T1000 (cell line): ENCODE results near the gene UBE4B.
"Not testable (repeated sequence)": the region's sequence is repeated elsewhere in the genome, so short reads cannot be mapped to it uniquely, and the experiment has no call there.

Experiments used
- DNase-seq: peaks from one replicate; lab custom pipeline; 2025; ENCODE audit warnings: mixed read lengths; lab: John Stamatoyannopoulos, UW

The UBE4B gene

GRCh38 chr1:10210841-10211804 is 178.4 kb downstream of the UBE4B start:
- peak; percentile 62 for DNase-seq

- DNase-seq = no peak
Observed at GRCh38 chr1:10211805-10212410, 179.2 kb downstream of the UBE4B start.

GRCh38 chr1:10212476-10212875 is 179.7 kb downstream of the UBE4B start:
- no peak for DNase-seq

- DNase-seq = no peak
Observed at GRCh38 chr1:10213186-10213705, 180.5 kb downstream of the UBE4B start.

- DNase-seq = no peak
Observed at GRCh38 chr1:10216090-10216749, 183.5 kb downstream of the UBE4B start.

GRCh38 chr1:10217748-10218441 is 185.1 kb downstream of the UBE4B start:
- DNase-seq = peak; percentile 13

GRCh38 chr1:10220200-10220599 is 187.4 kb downstream of the UBE4B start:
- no peak for DNase-seq

GRCh38 chr1:10220657-10221056 is 187.9 kb downstream of the UBE4B start:
- DNase-seq = not testable (repeated sequence)

- DNase-seq = no peak
Observed at GRCh38 chr1:10225573-10225972, 192.8 kb downstream of the UBE4B start.

GRCh38 chr1:10228528-10228927 is 195.8 kb downstream of the UBE4B start:
- DNase-seq = no peak

- DNase-seq = no peak
Observed at GRCh38 chr1:10229903-10230302, 197.1 kb downstream of the UBE4B start.
